ENCODE measurements around the gene LRRC8D. TPM values are rescaled to one million over a fixed set of nuclear protein-coding genes. Genes with fewer than 3 reads are reported as not detected.

LRRC8D gene
- total RNA-seq, 1 donor from 2014 or later = 17.0 TPM

DNA sequence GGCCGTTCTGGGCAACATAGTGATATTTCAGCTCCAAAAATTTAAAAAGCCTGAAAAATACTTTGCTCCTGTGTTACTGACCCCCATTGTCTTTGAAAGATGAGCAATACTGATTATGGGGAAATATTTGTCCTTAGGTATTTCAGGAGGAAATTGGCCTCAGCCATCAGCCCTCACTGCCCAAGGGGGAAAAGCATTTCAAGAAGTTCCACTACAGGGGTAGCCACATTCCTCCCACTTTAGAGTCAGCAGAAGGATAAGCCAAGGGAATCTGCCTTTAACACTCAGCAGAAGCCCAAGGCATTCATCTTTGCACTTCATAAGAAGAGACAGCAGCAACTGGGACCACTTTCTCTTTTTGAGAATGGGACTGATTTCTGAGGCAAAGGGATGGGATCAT is 133.6 kb downstream of the LRRC8D start:
- no peaks in the 10 kb centered on the region for H3K27me3 ChIP-seq
- no peak overlapping the region for H3K27ac ChIP-seq
- H3K4me3 ChIP-seq = no peak overlapping the region
- no peaks in the 10 kb centered on the region for H3K9me3 ChIP-seq
- no peaks in the 10 kb centered on the region for H3K4me1 ChIP-seq
- DNase-seq (no peak), ATAC-seq (no peak)
- TF ChIP-seq, protein P1, sequence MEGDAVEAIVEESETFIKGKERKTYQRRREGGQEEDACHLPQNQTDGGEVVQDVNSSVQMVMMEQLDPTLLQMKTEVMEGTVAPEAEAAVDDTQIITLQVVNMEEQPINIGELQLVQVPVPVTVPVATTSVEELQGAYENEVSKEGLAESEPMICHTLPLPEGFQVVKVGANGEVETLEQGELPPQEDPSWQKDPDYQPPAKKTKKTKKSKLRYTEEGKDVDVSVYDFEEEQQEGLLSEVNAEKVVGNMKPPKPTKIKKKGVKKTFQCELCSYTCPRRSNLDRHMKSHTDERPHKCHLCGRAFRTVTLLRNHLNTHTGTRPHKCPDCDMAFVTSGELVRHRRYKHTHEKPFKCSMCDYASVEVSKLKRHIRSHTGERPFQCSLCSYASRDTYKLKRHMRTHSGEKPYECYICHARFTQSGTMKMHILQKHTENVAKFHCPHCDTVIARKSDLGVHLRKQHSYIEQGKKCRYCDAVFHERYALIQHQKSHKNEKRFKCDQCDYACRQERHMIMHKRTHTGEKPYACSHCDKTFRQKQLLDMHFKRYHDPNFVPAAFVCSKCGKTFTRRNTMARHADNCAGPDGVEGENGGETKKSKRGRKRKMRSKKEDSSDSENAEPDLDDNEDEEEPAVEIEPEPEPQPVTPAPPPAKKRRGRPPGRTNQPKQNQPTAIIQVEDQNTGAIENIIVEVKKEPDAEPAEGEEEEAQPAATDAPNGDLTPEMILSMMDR (IDR thresholded peaks at IDR 0.05) = no peak
- intact Hi-C loops (cut with DNase I) = no loop called here
- no peaks in the 10 kb centered on the region for H3K36me3 ChIP-seq

DNA sequence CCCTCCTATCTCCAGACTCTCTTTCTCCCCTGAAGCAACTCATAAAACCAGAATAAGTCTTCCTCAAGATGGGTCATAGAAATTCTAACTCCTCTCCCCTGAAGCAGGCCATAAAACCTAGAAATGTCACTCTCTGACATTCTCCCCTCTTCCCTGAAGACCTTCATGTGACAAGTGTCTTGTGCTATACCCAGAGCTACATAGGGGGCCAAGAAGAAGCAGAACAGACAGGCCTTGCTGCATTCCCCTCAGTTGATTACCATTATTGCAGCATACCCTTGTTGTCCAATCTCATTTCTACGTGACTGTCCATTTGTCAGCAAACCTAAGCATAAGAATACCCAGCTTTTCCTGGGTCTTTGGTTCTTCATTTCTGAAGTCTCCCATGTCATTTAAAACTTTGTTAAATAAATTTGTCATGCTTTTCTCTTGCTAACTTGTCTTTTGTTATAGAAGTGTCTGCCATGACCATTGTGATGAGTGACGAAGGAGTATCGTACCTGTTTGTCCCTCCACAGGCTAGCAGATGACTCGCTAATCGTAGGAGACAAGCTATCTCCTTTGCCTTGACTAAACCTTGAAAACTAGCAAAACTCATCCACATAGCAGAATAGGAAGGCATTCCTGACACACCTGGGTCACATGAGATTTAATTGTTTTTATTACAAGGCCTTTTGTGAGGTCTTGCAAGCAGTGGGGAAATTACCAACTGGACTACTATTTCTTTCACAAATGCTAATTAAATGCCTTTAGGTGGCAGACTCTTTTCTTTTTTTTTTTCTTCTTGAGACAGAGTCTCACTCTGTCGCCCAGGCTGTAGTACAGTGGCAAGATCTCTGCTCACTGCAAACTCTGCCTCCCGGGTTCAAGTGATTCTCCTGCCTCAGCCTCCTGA is 134.7 kb downstream of the LRRC8D start:
- ATAC-seq (no peak), DNase-seq (no peak)
- intact Hi-C loops (cut with DNase I) = no loop called here
- H3K4me1 ChIP-seq = no peaks in the 10 kb centered on the region
- TF ChIP-seq, protein P1 (IDR thresholded peaks at IDR 0.05) = no peak
- H3K9me3 ChIP-seq = no peaks in the 10 kb centered on the region
- no peaks in the 10 kb centered on the region for H3K27me3 ChIP-seq
- H3K36me3 ChIP-seq = no peaks in the 10 kb centered on the region
- no peak overlapping the region for H3K27ac ChIP-seq
- no peak overlapping the region for H3K4me3 ChIP-seq

DNA sequence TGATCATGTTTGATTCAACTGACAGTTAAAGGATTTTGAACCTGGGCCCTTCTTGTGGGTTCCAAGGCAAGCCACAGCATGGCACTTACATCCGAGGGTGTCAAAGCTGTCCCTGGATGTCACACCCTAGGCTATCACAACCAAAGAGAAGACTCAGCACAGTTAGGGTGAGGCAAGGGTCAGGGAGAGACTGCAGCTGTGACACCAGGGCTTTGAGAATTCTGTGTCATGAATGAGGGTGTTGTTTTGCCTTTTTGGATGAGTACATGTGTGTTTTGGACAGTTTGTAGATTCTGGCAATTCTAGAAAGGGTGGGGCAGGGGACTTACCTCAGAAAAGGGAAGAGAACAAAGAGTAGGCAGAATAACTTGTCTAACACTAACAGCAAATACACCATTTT is 136.3 kb downstream of the LRRC8D start:
- H3K27ac ChIP-seq = no peak overlapping the region
- ATAC-seq = peak; percentile 17

DNA sequence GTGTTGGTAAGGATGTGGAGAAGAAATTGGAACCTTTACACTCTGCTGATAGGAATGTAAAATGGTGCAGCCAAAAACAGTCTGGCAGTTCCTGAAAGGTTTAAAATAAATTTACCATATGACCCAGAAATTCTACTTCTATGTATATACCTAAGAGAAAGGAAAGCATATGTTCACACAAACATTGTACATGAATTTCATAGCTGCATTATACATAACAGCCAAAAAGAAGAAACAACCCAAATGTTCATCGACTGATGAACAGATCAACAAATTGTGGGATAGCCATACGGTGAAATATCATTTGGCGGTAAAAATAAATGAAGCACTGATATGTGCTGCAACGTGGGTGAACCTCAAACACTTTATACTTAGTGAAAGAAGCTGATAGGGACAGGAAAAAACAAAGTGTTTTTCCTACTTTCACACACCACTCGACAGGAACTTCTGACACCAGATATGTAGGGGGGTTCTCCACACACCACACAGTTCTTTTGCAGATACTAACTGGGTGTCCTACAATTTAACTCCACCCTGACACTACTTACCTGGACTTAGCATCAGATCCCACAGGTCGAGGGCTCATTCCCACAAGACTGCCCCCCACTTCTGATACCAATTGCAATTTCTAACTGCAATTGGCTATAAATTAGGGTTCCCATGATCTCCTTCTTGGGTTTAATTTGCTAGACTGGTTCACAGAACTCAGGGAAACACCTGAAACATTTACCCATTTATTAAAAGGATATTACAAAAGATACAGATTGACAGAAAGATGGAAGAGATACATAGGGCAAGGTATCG is 138.2 kb downstream of the LRRC8D start:
- Histone ChIP-seq H3K27ac (no peak overlapping the region), H3K36me3 (no peaks in the 10 kb centered on the region), H3K27me3 (no peaks in the 10 kb centered on the region), H3K4me1 (no peaks in the 10 kb centered on the region), H3K9me3 (no peaks in the 10 kb centered on the region), H3K4me3 (no peak overlapping the region)
- TF ChIP-seq, protein P1 (IDR thresholded peaks at IDR 0.05) = no peak
- intact Hi-C loops (cut with DNase I) = no loop called here
- DNase-seq (no peak), ATAC-seq (no peak)

More for the DNA sequence above, 136.3 kb downstream of the LRRC8D start:
- no peaks in the 10 kb centered on the region for H3K9me3 ChIP-seq
- H3K4me3 ChIP-seq = no peak overlapping the region
- no peaks in the 10 kb centered on the region for H3K27me3 ChIP-seq
- no peak for DNase-seq
- TF ChIP-seq, protein P1 (IDR thresholded peaks at IDR 0.05) = no peak
- intact Hi-C loops (cut with DNase I) = no loop called here
- H3K4me1 ChIP-seq = no peaks in the 10 kb centered on the region
- H3K36me3 ChIP-seq = no peaks in the 10 kb centered on the region

DNA sequence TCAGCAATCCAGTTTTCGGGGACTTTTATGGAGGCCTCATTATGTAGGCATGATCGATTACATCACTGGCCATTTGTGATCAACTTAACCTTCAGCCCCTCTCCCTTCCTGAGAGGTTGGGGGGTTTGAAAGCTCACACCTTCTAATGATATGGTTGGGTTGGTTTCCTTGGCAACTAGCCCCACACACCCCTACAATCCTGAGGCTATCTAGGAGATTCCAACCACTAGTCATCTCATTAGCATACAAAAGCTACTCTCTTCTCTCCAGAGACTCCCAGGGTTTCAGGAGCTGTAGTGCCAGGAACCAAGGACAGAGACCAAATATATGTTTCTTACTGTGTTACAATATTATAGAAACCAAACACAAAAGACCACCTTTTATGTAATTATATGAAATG is 138.9 kb downstream of the LRRC8D start:
- Histone ChIP-seq H3K36me3 (no peaks in the 10 kb centered on the region), H3K27me3 (no peaks in the 10 kb centered on the region), H3K4me3 (no peak overlapping the region), H3K9me3 (no peaks in the 10 kb centered on the region), H3K27ac (no peak overlapping the region), H3K4me1 (no peaks in the 10 kb centered on the region)
- intact Hi-C loops (cut with DNase I) = no loop called here
- DNase-seq (no peak), ATAC-seq (no peak)
- TF ChIP-seq, protein P1 (IDR thresholded peaks at IDR 0.05) = no peak

Measured in upper lobe of right lung (tissue), 1 donor.